Ovary (tissue), 1 donor: ENCODE results near the gene TXNDC12.

Source experiments
- EP300 ChIP-seq: sonication (generic); formaldehyde crosslinking; IDR thresholded peaks from one replicate; pipeline ENCODE4 v1.6.1; 2017; ENCODE audit warnings: antibody characterized with exemption
- POLR2A ChIP-seq: fragments of 450-650 bp; IDR thresholded peaks from one replicate; pipeline ENCODE4 v1.6.1; 2017; ENCODE audit warnings: antibody characterized with exemption, mild to moderate bottlenecking, moderate library complexity

- TF ChIP-seq POLR2A = no peak
- no peak for TF ChIP-seq EP300
These were observed 22.2 kb downstream of the TXNDC12 start for GRCh38 chr1:52032785-52033131.
